Epidermal melanocyte (primary cell): Measurements from ENCODE around the gene EML1.

ENCODE experiments used
- DNase-seq: peaks from one replicate; pipeline ENCODE4 v3.0.0; 2011; ENCODE audit warnings: low spot score; ENCODE audit not compliant: insufficient read length

The EML1 gene

DNA sequence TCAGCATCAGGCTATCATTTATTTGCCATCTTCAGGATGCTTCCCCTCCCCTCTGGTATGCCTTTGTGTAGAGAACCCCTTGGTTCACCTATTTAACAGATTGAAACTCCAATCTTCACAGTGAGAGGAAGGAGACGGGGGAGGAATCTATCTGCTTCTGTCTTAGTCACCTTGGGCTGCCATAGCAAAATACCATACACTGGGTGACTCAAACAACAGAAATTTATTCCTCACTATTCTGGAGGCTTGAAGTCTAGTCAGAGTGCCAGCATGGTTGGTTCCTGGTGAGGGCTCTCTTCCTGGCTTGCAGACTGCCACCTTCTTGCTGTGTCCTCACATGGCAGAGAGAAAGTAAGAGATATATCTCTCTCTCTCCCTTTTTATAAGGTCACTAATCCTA is 13.5 kb upstream of the EML1 start:
- DNase-seq, result no peak

DNA sequence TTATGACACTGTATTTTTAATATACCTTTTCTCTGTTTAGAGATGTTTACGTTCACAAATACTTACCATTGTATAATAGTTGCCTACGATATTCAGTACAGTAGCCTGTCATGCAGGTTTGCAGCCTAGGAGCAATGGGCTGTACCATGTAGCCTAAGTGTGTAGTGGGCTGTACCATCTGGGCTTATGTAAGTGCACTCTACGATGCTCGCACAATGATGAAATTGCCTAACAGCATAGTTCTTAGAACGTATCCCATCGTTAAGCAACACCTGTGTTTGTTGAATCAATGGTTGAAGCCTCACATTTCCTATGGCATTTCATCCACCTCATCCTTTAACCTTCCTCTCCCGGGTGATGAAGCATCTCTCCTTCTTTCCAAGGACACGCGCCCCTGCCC is 12.5 kb upstream of the EML1 start:
- DNase-seq, result no peak

DNA sequence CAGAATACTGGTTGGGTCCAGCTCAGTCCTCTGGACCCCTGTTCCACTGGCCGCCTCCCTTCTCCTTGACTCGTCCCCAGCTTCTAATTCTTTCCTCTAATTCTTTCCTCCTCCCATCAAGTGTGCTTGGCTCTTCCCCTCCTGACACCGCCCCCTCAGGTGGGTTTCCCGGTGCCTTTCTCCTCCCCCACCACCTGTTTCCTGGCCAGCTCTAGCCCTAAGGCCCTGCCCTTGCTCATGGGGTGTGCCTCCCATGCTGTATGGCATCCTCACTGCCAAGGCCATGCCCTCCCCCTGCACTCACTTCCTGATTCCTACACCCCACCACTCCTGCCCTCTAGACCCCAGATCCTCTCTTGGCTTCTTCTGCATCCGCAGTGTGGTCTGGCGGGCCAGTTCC is 12.1 kb upstream of the EML1 start:
- no peak for DNase-seq

DNA sequence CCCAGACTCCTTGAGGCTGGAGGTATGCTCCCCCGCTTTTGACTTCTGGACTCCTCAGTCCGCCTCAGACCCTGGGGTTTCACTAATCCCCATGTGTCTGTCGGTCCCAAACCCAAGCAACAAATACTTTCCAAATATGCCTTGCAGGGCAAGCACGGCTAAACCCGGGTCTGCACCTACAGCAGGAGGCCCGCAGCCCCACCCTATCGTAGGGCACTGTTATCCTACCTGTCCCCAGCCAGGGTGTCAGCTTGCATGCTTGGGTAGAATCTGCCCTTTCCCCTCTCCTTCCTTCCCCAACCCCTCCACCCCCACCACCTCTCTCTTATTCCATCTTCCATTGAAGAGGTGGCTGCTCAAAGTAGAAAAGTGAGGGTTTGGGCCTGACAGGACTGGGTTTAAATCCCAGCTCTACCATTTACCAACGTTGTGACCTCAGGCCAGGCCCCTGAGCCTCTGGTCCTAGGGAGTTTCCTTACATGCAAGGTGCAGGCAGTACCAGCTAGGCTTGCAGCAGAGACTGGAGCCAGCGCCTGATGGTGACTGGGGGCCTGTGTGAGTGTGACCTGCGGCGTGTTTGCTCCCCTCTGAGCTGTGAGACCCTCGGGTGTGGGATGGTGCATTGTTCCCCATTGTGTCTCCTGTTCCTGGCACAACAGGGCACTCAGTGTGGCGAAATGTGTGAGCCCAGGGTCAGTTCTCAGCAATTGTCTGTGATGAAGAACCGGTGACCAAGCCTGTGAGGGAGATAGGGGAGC is 11.2 kb upstream of the EML1 start:
- no peak for DNase-seq

DNA sequence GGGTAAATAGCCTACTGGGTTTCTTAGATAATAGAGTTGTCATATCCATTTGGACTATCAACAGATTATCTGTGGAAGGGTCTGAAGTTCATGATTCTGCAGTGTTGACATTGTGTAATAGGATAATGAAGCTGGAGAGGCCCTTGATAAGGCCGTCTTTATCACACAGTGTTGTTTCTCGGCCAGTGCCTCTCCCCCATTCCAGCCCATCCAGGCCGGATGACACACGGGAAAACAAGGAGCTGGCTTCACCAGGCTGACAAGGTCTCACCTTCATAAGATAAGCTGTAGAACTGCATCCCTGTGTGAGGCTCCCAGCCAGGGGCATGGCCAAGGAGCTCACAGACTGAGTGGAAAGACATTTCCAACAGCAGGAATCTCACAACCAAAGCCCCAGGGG is 8.7 kb upstream of the EML1 start:
- DNase-seq, result no peak

DNA sequence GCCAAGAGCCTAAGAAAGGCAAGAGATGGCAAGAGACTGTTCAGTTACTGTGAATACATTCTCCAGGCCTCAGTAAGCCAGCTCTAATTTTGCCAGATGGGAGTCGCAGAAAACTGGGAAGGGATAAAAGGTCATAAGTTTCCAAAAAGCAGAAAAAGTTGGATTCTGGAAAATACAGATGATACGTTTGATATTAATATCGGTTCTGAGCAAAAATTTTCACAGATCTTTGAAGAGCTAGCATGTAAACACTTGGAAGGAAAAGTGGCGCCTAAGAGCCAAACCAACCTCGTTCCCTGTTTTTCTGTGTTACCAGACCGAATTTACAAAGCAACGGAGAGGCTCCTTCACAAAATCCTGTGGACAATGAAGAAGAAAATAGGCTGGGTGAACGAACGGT is 7.8 kb upstream of the EML1 start:
- no peak for DNase-seq

DNA sequence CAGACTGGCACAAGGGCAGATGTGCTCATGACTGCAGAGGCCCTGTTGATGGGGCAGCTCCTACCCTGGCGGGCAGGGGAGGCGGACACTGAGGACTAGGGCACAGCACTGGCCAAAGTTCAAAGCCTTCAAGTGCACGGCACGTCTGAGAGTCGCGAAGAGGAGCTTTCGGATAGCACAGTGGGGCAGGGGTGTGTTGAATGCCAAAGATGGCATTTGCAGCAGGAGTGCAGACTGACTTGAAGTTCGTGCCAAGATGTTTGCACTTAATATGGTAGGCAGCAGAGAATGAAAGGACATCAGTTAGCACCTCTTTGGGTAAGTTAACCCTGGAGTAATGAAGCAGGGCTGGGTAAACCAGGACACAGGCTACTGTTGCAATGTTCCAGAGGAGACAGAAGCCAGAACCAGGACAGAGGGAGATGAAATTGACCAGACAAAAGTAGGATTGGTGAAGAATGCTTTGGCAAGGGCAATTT is 6.7 kb upstream of the EML1 start:
- DNase-seq, result no peak

DNA sequence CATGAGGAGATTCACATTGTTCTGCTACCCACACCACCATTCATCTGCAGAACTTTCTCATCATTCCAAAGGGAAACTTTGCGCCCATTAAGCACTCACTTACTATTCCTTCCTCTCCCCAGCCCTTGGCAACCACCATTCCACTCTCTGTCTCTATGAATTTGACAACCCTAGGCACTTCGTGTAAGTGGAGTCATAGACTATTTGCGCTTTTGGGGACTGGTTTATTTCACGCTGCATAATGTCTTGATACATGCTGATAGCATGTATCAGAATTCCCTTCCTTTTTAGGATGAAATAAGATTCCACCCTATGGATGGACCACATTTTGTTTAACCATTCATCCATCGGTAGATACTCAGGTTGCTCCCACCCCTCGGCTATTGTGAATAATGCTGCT is 4.5 kb upstream of the EML1 start:
- DNase-seq, result no peak

DNA sequence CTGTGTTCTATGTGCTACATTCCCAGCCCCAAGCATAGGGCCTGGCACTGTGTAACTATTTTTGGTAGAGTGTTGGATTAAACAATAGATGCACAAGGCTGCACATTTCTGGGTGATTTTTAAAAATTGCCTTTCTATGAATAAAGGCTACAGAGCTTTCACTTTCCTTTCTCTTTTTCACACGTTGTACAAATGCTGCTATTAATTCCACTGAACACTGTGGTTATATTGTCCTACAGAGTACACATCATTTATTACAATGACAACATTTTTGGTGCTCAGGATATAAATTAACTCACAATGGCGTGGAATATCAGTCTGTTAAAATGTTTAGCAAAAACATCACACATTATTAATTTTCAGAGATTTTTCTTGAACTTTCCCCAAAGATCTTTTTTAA is 3.6 kb upstream of the EML1 start:
- no peak for DNase-seq

DNA sequence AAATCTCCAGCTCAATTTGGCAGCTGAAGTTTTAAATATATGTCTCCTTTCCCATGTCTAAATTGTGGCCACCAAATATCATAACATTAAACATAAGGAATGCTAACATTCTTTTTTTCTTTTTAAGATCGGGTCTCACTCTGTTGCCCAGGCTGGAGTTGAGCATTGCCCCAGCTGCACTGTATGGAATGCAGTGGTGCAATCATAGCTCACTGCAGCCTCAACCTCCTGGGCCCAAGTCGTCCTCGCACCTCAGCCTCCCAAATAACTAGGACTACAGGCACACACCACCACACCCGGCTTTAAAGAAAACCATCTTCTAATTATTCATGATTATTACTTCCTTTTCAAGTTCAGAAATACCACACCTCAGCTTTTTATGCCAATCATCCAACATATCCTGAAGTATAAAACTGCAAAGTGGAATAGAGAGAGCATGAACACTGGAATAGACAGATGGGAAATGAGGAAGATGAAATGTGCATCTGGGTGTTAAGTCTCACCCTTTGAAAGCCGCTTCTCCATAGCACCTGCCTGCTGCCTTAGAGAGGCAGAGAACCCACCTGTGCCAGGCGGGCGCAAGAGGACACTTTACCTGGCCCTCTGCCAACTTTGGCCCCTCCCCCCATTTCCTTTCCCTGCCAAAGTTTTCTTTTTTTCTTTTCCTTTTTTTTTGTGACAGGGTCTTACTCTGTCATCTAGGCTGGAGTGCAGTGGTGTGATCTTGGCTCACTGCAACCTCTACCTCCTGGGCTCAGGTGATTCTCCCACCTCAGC is 2.8 kb upstream of the EML1 start:
- DNase-seq, result no peak

DNA sequence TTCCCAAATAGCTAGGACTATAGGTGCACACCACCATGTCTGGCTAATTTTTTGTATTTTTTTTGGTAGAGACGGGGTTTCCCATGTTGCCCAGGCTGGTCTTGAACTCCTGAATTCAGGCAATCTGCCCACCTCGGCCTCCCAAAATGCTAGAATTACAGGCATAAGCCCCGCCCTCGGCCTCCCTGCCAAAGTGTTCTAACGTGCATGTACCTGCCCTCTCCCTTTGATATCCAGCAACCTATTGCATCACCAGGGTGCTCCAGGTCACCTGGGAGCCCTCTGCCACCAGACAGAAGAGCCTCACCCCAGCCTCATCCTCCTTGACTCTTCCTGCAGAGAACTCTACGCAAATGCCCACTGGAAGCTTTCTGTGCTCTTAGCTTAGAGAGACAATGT is 2.2 kb upstream of the EML1 start:
- DNase-seq, result no peak

DNA sequence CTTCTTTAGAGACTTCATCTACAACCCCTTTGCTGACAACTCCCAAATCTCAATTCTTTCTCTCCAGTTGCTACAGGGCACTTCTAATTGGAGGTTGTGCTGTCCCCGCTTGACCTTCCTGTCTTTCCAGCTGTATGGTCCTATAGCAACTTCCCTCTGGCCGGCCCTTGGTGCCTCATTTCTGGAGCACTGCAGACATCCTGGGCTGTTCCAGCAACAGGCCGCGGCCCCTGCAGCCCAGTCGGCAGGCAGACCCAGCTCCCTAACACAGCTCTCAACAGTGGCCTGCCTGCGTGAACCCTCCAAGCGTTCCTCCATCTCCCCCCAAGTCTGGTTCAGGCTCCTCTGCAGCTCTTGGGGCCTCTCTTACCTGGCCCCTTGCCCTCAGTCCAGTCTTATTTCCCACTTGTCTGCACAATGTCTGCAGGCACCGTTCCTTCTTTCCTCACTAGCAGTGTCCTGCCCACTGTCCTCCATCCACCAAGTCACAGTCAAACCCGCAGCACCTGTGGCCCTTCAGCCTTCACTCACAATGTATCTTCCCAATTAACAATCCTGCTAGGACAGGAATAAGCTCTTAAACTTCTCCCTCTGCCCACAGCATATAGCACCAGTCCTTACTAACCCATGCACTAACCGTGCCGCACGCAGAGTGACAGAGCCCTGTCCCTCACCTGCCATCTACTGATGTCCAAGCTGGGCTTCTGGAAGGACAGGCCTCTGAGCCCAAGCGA is 1.6 kb upstream of the EML1 start:
- DNase-seq, result no peak

DNA sequence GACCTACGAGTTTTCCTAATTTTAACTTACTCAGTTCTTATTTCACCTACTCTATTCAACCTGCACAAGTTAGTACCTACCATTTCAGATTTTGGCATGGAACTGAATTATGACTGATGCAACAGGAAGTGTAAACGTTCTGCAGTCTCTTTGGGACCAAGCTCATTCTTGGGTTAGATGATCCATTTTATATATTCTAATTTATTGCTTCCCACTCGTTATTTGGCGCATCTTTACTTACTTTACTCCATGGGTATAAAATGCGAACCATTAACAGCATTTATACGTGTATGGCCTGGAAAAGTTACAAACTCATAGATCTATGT is 1.0 kb upstream of the EML1 start:
- DNase-seq, result no peak

DNA sequence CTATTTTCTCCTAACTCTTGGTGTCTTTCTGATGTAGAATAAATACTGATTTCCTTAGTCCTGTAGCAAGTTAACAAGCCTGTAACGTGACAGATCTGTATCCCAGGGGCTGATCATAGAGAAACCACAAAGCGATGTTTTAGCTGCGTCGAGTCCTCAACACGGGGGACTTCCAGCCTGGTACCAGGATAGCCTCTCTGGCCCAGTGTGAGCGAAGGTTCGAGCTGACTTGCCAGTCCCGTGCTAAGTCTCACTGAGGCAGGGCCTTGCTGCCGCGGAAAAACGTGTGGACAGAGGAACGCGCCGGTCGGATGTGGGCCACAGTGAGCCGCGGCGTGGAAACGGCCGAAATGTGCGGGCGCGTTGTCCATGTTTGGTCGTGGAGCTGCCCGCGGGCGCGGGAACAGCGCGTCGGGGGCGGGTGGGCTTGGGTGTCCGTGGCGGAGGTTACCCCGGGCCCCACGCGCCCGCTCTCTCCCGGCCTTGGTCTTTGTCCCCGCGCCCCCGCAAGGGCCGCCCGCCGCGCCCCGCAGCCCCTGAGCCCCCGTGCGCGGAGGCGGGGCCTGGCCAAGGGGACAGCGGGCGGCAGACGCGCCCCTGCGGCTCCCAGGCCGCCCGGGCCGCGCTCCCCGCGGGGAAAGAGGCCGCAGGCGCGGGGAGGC is 531 bp upstream of the EML1 start:
- DNase-seq, result no peak

DNA sequence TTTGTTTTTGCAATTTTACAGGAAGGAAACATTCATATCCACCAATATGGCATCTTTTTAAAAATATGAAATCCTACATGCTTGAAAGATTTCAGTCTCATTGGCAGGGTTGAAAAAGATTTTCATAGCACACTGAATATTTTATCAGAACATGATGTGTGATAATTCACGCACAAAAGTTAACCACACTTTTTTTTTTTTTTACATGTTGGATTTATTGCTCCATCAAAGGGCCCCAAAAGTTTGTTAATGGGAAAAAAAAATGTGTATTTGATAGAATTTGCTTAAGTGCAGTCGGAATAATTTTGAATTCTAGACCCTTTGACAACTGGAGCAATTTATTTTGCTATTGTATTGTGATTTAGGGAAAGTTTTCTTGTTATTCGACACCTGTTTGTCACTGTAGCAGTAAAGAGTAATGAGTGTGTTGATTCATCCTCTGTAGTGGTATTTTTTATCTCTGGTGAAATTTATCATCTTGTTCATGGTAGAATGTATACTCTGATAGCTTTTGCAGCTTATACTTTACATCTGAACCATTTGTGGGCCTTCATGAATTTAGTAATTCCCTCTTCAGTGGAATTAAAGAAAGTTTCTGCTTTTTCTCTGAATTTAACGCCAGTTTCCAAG is 1.1 kb downstream of the EML1 start:
- no peak for DNase-seq

DNA sequence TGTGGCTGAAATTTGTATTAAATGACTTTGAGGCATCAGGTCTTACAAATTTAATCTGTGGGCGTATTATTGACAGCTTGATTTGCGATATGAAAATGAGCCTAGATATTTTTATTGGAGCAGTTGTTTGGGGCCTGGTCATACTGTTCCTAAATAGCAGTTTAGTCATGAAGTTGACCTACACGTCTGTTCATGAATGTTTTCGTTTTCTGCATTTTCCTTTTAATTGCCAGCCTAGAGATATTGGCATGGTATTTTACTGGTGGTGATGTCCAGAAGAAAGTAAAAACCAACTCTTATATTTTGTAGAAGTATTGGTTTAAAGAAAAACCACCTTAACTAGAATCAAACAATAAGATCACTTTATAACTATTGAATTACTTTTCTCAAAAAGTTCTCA is 1.8 kb downstream of the EML1 start:
- DNase-seq, result no peak

DNA sequence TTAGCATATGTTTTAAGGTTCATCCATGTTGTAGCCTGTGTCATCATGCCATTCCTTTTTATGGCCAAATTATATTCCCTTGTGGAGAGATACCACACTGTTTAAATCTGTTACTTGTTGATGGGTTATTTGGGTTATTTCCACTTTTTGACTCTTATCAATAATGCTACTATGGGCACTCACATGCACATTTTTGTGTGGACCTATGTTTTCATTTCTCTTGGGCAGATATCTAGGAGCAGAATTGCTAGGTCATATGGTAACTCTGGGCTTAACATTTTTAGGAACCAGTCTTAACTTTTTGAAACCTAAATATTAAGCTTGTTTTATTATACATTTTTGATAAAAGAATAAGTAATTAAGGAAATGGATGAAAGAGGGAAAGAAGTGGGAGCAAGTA is 4.0 kb downstream of the EML1 start:
- no peak for DNase-seq

DNA sequence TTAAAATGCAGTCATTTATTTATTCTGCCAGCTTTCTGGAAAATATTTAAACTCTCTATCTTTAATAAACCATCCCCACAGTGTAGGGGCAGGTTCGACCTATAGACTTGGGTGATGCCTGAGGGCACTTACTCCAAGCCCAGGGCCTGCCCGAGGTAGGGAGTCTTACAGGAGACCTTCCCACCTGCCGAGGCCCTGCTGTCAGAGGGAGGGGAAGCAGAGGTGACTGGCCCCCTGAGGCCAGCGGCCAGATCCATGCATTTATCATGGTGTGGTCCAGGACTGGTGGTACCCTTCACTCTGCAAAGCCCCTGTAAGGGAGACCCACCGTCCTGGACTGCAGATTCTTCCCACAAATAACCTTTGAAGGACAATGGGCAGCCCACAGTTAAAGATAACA is 7.6 kb downstream of the EML1 start:
- no peak for DNase-seq

DNA sequence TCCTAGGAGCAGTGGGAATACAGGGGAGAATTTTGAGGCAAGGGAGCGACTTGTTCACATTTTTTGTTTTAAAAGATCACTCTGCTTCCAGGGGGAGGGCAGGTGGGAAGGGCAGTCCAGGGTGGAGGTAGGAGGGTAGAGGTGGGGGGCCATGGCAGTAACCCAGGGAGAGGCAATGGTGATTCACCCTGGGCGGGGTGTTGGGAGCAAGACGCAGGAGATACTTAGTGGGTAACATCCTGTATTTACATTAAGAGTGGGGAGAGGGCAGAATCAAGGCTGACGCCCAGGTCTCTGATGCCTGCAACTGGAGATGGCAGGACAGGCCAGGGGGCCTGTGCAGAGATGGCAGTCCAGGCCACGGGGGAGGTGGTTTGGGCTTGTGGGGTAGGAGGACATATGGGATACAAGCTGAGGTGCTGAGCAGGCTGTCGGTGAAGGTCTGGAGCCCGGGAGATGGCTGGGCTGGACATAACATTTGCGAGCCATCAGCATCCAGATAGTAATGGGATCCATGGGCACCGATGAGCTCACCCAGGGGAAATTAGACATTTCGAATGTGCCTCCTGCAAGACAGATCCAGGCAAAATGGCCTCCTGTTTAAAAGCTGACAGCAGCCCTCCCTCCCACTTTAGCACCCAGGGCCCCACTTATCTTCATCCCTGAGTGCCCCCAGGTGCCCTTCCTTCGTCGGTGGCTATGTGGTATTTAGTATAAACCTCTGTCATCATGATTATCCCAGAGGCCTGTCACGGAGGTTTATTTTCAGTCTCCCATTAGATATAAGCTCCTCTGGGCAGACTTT is 9.3 kb downstream of the EML1 start:
- DNase-seq, result no peak

DNA sequence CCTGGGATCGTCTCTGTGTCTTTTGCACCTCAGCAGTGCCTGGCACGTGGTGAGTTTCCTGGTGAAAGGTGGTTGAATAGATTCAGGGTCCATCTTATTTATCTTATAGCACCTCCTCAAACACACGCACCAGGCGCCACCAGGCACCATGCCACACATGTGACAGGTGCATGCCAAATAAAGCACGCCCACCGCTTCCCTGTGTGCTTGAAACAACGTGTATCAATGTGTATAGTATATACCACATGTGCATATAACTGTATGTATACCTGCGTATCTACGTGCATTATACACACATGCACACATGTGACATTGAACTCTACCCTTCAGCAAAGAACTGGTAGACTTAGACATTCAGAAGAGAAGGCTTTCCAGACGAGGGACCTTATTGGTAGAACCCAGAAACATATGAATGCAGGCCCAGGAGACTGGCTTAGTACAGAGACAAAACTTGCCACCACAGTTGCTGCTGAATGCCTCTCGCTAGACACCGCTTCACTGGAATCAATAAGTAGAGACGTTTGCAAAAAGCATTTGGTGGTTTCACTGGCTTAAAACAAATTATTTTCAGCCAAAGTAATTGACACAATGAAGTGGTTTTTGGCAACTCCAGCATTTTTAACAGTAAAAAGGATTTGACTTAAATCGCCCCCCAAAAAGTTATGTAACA is 10.0 kb downstream of the EML1 start:
- no peak for DNase-seq
